Peyer's patch (tissue), 4 donors: ENCODE measurements around the gene RPA1.

ENCODE experiments used
- POLR2A ChIP-seq, 2 donors: fragments of 450-650 bp; IDR thresholded peaks; one replicate each; pipeline ENCODE4 v1.5.1; 2017; ENCODE audit warnings: antibody characterized with exemption in 2 of 2, mild to moderate bottlenecking in 2 of 2, moderate library complexity in 2 of 2
- TF ChIP-seq, protein P1 (sequence below), 6 experiments: fragments of 450-650 bp in 4 of 6; fragments of 200-600 bp in 2 of 6; sonication (generic) in 1 of 6; IDR thresholded peaks; one replicate each; pipeline ENCODE4 v1.5.1; 2017 to 2019; ENCODE audit warnings: antibody characterized with exemption in 6 of 6, mild to moderate bottlenecking in 3 of 6, moderate library complexity in 1 of 6

- TF ChIP-seq, protein P1, sequence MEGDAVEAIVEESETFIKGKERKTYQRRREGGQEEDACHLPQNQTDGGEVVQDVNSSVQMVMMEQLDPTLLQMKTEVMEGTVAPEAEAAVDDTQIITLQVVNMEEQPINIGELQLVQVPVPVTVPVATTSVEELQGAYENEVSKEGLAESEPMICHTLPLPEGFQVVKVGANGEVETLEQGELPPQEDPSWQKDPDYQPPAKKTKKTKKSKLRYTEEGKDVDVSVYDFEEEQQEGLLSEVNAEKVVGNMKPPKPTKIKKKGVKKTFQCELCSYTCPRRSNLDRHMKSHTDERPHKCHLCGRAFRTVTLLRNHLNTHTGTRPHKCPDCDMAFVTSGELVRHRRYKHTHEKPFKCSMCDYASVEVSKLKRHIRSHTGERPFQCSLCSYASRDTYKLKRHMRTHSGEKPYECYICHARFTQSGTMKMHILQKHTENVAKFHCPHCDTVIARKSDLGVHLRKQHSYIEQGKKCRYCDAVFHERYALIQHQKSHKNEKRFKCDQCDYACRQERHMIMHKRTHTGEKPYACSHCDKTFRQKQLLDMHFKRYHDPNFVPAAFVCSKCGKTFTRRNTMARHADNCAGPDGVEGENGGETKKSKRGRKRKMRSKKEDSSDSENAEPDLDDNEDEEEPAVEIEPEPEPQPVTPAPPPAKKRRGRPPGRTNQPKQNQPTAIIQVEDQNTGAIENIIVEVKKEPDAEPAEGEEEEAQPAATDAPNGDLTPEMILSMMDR (IDR thresholded peaks at IDR 0.05): no peak
- no peak for TF ChIP-seq POLR2A (IDR thresholded peaks at IDR 0.05)
These were observed 4.8 kb downstream of the RPA1 start for GRCh38 chr17:1834380-1835149.
